Kidney epithelial cell (primary cell): Measurements from ENCODE around the gene ZNF653. TPM values are rescaled to one million over a fixed set of nuclear protein-coding genes. Genes with fewer than 3 reads are reported as not detected.

ENCODE experiments used
- DNase-seq: peaks from one replicate; pipeline ENCODE4 v3.0.0-alpha.2; 2010; ENCODE audit warnings: low read depth
- H3K27me3 ChIP-seq: 2 replicates; pipeline ENCODE4 v1.6.0; 2011; ENCODE audit warnings: low read length; ENCODE audit not compliant: control insufficient read depth, insufficient read depth
- H3K36me3 ChIP-seq: 2 replicates; pipeline ENCODE4 v1.5.1; 2011; ENCODE audit warnings: low read length; ENCODE audit not compliant: control insufficient read depth, insufficient read depth
- H3K4me3 ChIP-seq: 2 replicates; pipeline ENCODE4 v1.5.1; 2011; ENCODE audit warnings: low read depth, mild to moderate bottlenecking, control low read depth, low read length
- CTCF ChIP-seq: IDR thresholded peaks from 2 replicates; pipeline ENCODE4 v1.5.1; 2011; ENCODE audit warnings: mild to moderate bottlenecking, moderate library complexity, low read length, control low read depth, inconsistent platforms; ENCODE audit not compliant: insufficient read depth, poor library complexity, severe bottlenecking
- total RNA-seq: library from RNA; depleted of rRNA; stranded (reverse); fragments of >200 nt; gene quantifications from 2 replicates; pipeline ENCODE4 v1.2.3, GENCODE V29; 2015

The ZNF653 gene
- total RNA-seq, 1 donor from 2014 or later: 6.6 TPM

GRCh38 chr19:11530432-11530831 lies 24.8 kb upstream of the ZNF653 start:
- Histone ChIP-seq H3K36me3 (no peaks in the 10 kb centered on the region), H3K27me3 (no peaks in the 10 kb centered on the region), H3K4me3 (no peak overlapping the region)
- TF ChIP-seq CTCF: peak; percentile 23
- no peak for DNase-seq

- H3K4me3 ChIP-seq: peak within 1 kb of the TSS; percentile 61
- peak; percentile 95 for DNase-seq
- no peaks in the 10 kb centered on the region for H3K27me3 ChIP-seq
- no peak for TF ChIP-seq CTCF
- no peaks in the 10 kb centered on the region for H3K36me3 ChIP-seq
Observed at GRCh38 chr19:11528551-11529341, 23.1 kb upstream of the ZNF653 start, which contains the start of gene ECSIT. Gene ECSIT (minus strand): TSS chr19:11529134. CDS start chr19:11519170, 9,964 bp downstream.

- Histone ChIP-seq H3K36me3 (no peaks in the 10 kb centered on the region), H3K27me3 (no peaks in the 10 kb centered on the region), H3K4me3 (no peak overlapping the region)
- TF ChIP-seq CTCF: no peak
- no peak for DNase-seq
Observed at GRCh38 chr19:11519138-11519537, 13.5 kb upstream of the ZNF653 start.

- Histone ChIP-seq H3K4me3 (no peak overlapping the region), H3K36me3 (no peaks in the 10 kb centered on the region), H3K27me3 (no peaks in the 10 kb centered on the region)
- no peak for TF ChIP-seq CTCF
- DNase-seq: no peak
Observed at GRCh38 chr19:11513946-11514345, 8.3 kb upstream of the ZNF653 start.

GRCh38 chr19:11510444-11510843 lies 4.8 kb upstream of the ZNF653 start:
- no peak overlapping the region for H3K4me3 ChIP-seq
- no peaks in the 10 kb centered on the region for H3K36me3 ChIP-seq
- no peaks in the 10 kb centered on the region for H3K27me3 ChIP-seq
- no peak for DNase-seq
- TF ChIP-seq CTCF: no peak
